GM10266 (cell line): Measurements from ENCODE around the gene NACAD.

ENCODE experiments used
- DNase-seq: peaks from one replicate; pipeline ENCODE4 v3.0.0; 2012; ENCODE audit errors: extremely low spot score
- TF ChIP-seq, protein P1 (sequence below): IDR thresholded peaks from 2 replicates; pipeline ENCODE4 v1.5.1; 2012; ENCODE audit warnings: mild to moderate bottlenecking, low read depth; ENCODE audit not compliant: control insufficient read depth, insufficient read depth; ENCODE audit errors: missing control alignments

Gene NACAD

DNA sequence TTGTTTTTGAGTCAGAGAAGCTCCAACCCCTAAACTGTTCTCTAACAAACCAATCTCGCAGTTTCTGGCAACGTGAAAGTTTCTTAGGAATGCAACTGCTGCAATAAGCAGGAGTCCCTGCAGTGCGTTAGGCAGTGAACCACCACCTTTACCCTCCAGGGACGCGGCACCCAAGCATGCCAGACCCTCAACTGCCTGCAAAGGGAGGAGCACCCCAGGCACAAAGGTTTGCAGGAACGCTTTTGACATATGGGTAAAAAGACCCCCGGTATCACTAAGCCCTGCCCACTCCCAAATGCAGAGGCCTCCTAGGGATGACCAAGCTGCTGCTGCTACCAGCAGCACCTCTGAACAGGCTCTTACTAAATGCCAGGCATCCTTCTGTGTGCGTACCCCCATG is 18.1 kb upstream of the NACAD start:
- DNase-seq: no peak
- TF ChIP-seq, protein P1, sequence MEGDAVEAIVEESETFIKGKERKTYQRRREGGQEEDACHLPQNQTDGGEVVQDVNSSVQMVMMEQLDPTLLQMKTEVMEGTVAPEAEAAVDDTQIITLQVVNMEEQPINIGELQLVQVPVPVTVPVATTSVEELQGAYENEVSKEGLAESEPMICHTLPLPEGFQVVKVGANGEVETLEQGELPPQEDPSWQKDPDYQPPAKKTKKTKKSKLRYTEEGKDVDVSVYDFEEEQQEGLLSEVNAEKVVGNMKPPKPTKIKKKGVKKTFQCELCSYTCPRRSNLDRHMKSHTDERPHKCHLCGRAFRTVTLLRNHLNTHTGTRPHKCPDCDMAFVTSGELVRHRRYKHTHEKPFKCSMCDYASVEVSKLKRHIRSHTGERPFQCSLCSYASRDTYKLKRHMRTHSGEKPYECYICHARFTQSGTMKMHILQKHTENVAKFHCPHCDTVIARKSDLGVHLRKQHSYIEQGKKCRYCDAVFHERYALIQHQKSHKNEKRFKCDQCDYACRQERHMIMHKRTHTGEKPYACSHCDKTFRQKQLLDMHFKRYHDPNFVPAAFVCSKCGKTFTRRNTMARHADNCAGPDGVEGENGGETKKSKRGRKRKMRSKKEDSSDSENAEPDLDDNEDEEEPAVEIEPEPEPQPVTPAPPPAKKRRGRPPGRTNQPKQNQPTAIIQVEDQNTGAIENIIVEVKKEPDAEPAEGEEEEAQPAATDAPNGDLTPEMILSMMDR: no peak

DNA sequence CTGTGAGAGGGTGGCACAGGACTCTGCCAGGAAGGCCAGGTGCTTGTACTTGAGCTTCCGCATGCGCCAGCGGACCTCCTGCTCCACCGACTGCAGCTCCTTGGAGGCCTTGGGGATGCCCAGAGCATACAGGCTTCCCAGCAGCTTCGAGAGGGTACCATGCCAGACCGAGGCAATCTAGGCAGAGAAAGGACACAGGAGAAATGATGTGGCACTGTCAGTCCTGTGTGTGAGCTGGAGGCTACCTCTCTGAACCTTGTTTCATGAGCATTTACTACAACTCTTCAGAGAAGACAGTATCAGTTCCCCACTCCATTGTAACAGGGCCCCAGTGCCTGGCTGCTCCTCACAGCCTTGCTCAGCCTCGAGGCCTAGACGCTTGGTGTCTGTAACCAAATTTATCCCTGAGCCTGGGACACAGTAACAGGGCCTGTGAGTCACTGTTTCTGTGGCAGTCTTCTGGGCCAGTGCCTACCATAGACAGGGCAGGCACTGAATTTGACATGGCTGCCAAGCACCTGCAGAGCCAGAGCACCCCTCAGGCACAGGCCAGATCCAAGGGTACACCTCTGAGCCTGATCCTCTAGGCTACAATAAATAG is 16.9 kb upstream of the NACAD start:
- DNase-seq: no peak
- TF ChIP-seq, protein P1: no peak

DNA sequence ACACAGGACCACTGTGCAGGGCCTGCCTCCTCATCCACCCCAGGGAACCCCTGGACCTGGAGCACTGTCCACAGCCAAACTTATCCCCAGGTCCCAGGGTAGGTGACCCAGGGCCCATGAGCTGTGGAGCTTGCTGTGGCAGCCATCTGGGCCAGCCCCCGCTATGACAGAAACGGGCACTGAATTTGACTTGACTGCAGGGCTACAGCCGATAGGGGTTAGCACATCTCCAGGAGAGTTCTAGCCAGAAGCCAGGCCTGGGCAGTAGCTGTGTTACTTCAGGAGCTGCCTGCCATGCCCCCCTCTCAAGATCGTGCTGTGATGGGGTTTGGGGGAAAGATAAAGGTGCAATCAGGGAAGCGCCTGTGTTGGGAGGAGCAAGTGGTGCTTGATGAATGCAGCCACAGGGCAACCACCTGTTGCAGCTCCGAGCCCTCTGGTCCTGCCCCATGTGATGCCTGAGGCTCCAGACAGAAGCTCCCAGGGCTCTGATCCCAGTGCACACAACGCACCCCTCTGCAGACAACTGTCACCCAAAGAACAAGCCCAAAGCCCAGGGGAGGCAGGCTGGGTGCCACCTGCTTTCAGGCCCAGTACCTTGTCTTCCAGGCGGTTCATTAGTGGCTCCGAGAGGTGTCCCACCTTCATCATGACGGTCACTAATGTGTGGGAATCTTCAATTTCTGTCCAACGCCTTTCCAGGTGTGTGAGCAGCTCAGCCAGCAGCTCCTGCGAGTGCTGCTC is 16.2 kb upstream of the NACAD start:
- DNase-seq: no peak
- TF ChIP-seq, protein P1: no peak

DNA sequence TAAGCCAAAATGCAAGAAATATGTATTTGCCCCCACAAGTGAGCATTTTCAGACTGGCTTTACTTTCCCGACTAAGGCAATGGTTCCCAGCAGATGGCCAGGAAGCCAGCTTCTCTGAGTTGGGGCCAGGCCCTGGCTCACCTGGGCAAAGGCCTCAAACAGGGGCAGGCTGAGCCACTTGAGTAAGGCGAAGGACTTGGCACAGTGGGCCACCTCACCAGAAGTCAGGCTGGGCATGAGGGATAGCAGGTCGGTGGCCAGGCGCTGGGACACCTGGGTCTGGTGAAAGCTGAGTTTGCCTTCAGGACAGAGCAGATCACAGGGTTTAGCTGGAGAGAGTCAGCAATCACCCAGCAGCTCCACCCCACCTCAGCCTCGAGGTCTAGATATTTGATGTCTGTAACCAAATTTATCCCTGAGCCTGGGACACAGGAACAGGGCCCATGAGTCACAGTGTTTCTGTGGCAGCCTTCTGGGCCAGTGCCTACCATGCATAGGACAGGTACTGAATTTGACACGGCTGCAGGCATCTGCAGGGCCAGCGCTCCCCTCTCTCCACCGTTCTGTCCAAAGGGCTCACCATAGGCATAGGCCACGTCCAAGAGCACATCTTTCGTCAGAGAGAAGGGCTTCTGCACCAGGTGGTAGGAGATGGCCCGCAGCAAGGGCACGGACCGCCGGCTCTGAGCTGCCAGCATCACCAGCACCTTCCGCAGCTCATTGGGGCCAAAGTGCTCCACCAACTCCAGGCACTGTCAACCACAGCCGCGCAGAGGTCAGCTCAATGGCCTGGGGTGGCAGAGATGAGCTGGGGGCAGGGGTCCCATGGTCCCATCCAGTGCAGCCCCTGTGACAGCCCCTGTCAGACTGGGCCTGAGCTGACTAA is 15.4 kb upstream of the NACAD start:
- TF ChIP-seq, protein P1: no peak
- DNase-seq: no peak

DNA sequence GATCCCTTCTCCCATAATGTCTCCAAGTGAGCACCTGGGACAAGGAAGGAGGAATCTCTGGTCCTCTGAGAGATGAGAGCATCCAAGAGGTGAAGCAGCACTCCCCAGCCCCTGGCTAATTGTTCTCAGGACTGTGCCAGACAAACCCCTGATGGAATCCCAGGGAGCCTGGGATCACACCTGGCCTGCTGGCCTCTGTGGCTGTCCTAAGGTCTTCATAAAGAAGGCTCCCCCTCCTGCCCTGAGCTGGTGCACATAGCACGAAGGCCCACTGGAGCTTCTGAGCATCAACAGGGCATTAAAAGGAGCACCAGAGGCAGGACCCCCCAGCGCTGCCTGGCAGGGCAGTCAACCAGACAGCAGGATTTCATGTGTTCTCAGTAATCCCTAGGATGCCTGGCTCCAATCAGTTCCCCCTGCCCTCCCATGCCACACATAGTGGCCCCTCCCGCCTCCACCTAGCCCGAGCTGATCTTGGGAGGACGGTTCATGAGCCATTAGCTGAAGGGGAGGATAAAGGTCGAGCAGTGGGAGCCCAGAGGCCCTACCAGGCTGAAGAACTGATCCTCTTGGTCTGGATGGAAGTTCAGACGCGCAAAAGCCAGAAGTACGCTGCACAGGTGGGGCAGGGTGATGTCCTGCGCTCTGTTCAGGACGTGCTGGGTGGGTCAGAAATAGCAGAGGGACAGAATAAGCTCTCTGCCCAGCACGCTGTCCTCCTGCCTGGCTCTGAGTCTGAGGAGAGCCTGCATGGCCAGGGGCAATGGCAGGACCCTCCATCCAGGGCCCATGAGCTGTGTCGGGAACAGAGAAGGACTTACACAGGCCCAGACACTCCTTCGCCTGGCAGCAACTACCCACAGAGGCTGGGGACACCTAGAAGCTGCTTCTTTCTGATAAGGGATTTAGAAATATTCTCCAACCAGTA is 14.3 kb upstream of the NACAD start:
- TF ChIP-seq, protein P1: no peak
- DNase-seq: no peak

DNA sequence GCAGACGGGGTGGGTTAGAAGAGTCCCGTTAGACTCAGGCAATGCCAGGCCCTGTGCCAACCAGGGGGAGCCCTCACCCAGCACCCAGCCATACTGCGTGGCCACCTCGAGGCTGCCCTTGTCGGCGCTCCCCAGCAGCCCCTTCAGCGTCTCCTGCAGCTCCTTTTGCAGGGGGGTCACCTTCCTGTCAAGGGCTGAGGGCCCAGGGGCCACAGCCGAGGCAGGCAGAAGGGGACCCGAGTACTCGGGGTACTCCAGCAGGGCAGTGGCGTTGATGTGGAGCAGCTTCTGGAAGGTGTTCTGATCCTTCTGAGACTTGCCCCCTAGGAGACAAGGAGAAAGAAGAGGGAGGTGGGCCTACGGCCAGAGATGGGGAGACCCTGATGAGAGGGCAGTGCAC is 13.0 kb upstream of the NACAD start:
- TF ChIP-seq, protein P1: no peak
- DNase-seq: no peak
